Bone marrow (tissue), 2 donors: Measurements from ENCODE around the gene RGPD3.
"Not testable (repeated sequence)": the region's sequence is repeated elsewhere in the genome, so short reads cannot be mapped to it uniquely, and the experiment has no call there.

Source experiments
- DNase-seq, 2 donors: peaks; one replicate each; lab custom pipeline; 2025; lab: John Stamatoyannopoulos, UW

Gene RGPD3

GRCh38 chr2:106468107-106468506 lies at the start of gene RGPD3:
RGPD3 (minus strand) TSS chr2:106468413; CDS start chr2:106468288, 125 bp downstream.
- not testable (repeated sequence) for DNase-seq

GRCh38 chr2:106517329-106517728 lies 49.1 kb upstream of the RGPD3 start:
- DNase-seq, result no peak

- DNase-seq, result no peak
Observed at GRCh38 chr2:106516864-106517263, 48.7 kb upstream of the RGPD3 start.

- DNase-seq, result no peak
Observed at GRCh38 chr2:106516436-106516835, 48.2 kb upstream of the RGPD3 start.

GRCh38 chr2:106514827-106515226 lies 46.6 kb upstream of the RGPD3 start:
- DNase-seq, result not testable (repeated sequence)

DNA sequence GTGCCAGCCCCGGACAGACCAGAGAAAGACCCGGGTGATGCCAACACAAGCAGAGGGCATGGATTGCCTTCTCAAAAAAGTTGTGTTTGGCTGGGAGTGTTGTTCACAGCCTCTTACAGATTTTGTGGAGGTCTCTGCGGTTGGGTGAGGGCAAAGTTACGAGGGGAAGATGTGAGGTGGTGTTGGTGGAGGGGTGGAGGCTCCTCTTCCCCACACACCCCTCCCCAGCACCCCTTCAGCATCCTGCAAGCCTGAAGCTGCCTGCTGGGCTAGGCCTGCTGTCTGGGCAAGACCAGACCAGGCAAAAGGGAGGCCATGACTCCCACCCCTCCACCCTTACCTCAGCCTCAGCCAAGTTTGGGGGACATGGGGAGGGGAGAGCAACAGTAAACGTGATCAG lies 45.2 kb upstream of the RGPD3 start:
- not testable (repeated sequence) for DNase-seq

GRCh38 chr2:106511934-106512333 lies 43.7 kb upstream of the RGPD3 start:
- DNase-seq, result not testable (repeated sequence)

DNA sequence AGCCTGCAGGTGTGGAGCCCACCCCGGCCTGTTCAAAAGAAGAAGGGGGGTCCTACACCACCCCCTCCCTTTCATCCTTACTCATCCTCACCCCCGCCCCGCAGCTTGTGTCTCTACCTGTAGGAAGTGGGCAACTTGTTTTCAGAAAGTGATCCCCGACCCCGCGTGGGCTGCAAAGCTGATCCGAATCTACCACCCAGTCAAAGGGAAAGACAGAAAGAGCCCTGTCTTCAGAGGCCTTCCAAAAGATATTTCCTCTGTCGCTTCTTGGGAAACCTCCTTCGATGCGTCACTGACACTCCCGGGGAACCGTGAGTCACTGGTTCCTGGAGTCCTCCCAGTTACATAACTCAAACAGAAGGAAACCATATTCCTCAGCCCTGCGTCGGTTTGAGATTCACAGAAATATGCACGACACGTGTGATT lies 43.3 kb upstream of the RGPD3 start:
- peak; percentile 19 to 22 for DNase-seq

GRCh38 chr2:106510791-106511190 lies 42.6 kb upstream of the RGPD3 start:
- peak in 1 of 2 donors; percentile 3 for DNase-seq

DNA sequence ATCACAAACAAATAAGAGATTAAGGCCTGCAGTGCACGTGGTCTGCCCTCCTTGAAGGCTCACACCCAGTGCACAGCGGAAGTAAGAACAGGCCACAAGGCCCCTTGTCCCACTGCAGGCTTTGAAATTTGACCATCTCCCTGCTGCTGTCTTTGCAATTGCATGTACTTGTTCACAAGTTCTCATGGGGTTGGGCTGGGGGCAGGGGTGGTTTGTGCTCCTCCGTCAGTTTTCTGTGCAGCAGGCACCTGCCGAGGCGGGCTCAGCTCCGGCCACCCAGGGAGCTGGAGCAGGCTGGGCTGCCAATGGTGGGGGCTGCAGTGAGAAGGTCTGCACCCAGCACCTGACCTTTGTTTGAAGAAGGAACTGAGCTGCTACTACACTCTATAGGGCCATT lies 41.2 kb upstream of the RGPD3 start:
- DNase-seq, result not testable (repeated sequence)

- not testable (repeated sequence) for DNase-seq
Observed at GRCh38 chr2:106508660-106509373, 40.6 kb upstream of the RGPD3 start.

DNA sequence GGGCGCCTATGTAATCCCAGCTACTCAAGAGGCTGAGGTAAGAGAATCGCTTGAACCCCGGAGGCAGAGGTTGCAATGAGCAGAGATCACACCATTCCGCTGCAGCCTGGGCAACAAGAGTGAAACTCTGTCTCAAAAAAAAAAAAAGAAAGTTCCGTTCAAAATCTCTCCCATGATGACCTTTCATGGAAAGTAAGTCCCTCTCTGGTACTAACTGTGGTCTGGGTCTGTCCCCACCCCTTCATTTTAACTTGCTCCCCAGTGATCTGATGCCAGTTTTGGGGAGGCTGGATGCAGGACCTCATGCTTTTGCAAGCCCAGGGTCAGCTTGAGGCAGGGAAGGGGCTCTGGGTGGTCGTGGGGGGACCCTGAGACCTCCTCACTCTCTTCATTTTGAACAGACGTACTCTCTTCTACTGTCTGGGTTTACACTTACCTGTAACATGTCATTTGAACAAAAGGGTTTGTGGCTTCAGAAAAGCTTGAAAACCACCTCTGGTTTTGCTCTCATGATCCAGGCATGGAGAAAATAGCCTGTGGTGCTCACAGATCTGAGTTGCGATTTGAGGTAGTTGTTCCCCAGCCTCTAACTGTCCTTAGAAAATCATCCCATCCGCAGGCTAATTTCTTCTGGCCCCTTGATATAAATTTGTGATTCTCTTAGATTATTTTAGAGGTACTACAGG lies 37.9 kb upstream of the RGPD3 start:
- not testable (repeated sequence) for DNase-seq

DNA sequence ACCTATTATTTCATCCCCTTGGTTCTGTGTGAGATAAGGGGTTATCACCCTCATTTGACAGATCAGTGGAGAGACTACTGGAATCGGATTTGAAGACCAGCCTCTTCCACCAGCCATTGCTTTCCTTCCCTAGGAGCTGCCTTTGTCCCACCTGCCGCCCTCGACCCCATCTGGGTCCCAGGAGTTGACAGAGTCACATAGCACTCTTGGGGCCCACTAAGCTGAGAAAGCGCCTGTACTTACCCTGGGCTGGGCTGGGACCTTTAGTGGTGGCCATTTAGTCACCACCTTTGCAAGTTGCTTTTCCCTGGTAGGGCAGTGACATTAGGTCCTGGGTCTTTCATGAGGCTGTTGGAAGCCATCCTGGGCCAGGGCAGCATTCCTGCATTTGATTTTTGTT lies 36.6 kb upstream of the RGPD3 start:
- DNase-seq, result not testable (repeated sequence)

DNA sequence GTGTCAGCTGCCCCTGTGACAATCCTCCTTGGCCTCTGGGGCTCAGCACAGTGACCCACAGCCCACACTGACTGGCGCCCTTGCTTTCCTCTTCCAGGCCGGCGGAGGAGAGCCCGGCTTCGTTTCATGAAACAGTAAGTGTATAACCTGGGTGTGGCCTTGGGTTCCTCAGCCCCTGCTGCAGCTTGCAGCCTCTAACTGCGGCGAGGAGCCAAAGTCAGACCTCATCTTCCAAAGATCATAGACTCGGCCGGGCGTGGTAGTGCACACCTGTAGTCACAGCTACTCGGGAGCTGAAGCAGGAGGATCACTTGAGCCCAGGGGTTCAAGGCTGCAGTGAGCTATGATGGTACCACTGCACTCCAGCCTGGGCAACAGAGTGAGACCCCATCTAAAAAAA lies 36.0 kb upstream of the RGPD3 start:
- DNase-seq, result not testable (repeated sequence)

- DNase-seq, result not testable (repeated sequence)
Observed at GRCh38 chr2:106502351-106502750, 34.1 kb upstream of the RGPD3 start.

GRCh38 chr2:106500350-106500749 lies 32.1 kb upstream of the RGPD3 start:
- DNase-seq, result not testable (repeated sequence)

- not testable (repeated sequence) for DNase-seq
Observed at GRCh38 chr2:106498549-106498948, 30.3 kb upstream of the RGPD3 start.

DNA sequence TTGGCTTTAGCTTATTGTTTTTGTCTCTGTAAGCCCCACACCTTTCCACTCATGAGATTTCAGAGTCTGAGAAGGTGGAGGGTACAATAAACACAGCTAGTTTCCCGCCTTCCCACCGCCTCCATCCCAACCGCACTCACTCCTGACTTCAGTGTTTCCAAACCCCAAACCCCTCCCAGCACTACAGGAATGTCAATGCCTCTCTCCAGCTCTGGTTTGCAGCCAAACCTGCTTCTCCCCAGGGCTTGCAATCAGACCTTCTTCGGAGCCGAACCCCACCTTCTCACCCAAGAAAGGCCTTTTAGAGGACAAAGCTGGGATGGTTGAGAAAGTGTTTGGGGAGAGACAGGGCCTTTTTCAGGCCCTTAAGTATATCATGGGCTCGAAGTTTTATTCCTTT lies 24.7 kb upstream of the RGPD3 start:
- DNase-seq, result not testable (repeated sequence)

- not testable (repeated sequence) for DNase-seq
Observed at GRCh38 chr2:106492399-106492798, 24.2 kb upstream of the RGPD3 start.

DNA sequence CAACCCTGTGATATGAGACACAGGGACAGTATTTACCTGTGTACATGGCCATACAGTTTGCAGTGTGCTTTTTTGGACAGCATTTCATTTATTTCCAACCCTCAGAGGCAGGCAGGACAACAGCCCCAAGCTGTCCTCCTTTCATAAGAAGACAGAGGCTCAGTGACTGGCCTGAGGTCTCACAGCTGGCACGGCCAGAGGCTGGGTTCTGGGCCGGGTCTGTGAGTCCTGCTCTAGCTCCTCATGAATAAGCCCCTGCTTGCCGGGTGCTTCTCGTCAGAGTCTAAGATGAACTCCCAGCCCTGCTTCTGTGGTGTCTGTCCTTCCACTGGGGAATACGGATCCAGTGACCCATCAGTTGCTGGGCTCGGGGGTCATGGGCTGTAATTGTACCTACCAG lies 21.5 kb upstream of the RGPD3 start:
- not testable (repeated sequence) for DNase-seq

GRCh38 chr2:106487386-106488191 lies 19.4 kb upstream of the RGPD3 start:
- not testable (repeated sequence) for DNase-seq
